ENCODE results near the gene TAPT1. TPM values are rescaled to one million over a fixed set of nuclear protein-coding genes. Genes with fewer than 3 reads are reported as not detected.

Gene TAPT1
- polyA plus RNA-seq, 1 of the 3 experiments (the other 2 are of a cell fraction): 6.2 TPM

- TF ChIP-seq TEAD4 (IDR thresholded peaks at IDR 0.05; ENCODE audit: borderline replicate concordance, insufficient read depth): no peak
- no peak for TF ChIP-seq POLR2AphosphoS5 (IDR thresholded peaks at IDR 0.05; ENCODE audit: low read depth, low read length)
- TF ChIP-seq RAD21 (IDR thresholded peaks at IDR 0.05; ENCODE audit: low read length): no peak
- TF ChIP-seq CTCF (IDR thresholded peaks at IDR 0.05): no peak
- no peak for TF ChIP-seq EZH2phosphoT487 (IDR thresholded peaks at IDR 0.05; ENCODE audit: borderline replicate concordance, low read depth)
- no peak for TF ChIP-seq MXI1 (IDR thresholded peaks at IDR 0.05; ENCODE audit: low read depth, low read length)
- TF ChIP-seq SIN3A (IDR thresholded peaks at IDR 0.05; ENCODE audit: borderline replicate concordance, low read depth, low read length): no peak
- TF ChIP-seq FOXM1 (IDR thresholded peaks at IDR 0.05; ENCODE audit: low read depth): no peak
- TF ChIP-seq MAX (IDR thresholded peaks at IDR 0.05; ENCODE audit: low read depth): no peak
- TF ChIP-seq USF2 (IDR thresholded peaks at IDR 0.05; ENCODE audit: borderline replicate concordance, low read depth, low read length): no peak
- TF ChIP-seq MEF2A (IDR thresholded peaks at IDR 0.05; ENCODE audit: borderline replicate concordance, low read depth): no peak
- no peak for TF ChIP-seq PBX3 (IDR thresholded peaks at IDR 0.05)
- no peak for TF ChIP-seq RXRA (IDR thresholded peaks at IDR 0.05; ENCODE audit: borderline replicate concordance, low read depth)
- no peak for TF ChIP-seq NRF1 (IDR thresholded peaks at IDR 0.05; ENCODE audit: low read depth, low read length)
- TF ChIP-seq GABPA (IDR thresholded peaks at IDR 0.05; ENCODE audit: low read depth): no peak
- no peak for TF ChIP-seq TCF12 (IDR thresholded peaks at IDR 0.05)
- TF ChIP-seq GATA2 (CRISPR knock-in tag; IDR thresholded peaks at IDR 0.05): no peak
- no peak for TF ChIP-seq TAF1 (IDR thresholded peaks at IDR 0.05; ENCODE audit: borderline replicate concordance, low read depth, low read length)
- TF ChIP-seq FOXJ3 (CRISPR knock-in tag; IDR thresholded peaks at IDR 0.05): no peak
- TF ChIP-seq FOSL2 (IDR thresholded peaks at IDR 0.05; ENCODE audit: borderline replicate concordance, low read depth): no peak
- no peak overlapping the region for H2AFZ ChIP-seq (ENCODE audit: low read depth)
- DNase-seq: no peak
- no peaks in the 10 kb centered on the region for H3K27me3 ChIP-seq (ENCODE audit: insufficient read depth)
- H3K9me2 ChIP-seq: no peaks in the 10 kb centered on the region; the same call in 1 of the 2 replicates
- H3K79me2 ChIP-seq (ENCODE audit: insufficient read depth): no peaks in the 10 kb centered on the region
- H4K20me1 ChIP-seq (ENCODE audit: insufficient read depth): no peaks in the 10 kb centered on the region
- CTCF ChIA-PET: interaction anchor here (1.1 to 1.5 kb wide), 3 partner anchors 22 to 88 kb away, joined by 3 to 5 read pairs (median 5); no protein-coding TSS in a partner anchor
- no peaks in the 10 kb centered on the region for H3K4me1 ChIP-seq (ENCODE audit: control insufficient read depth in 1 of 2, insufficient read depth in 2 of 2, low read depth in 1 of 2, low read length in 1 of 2)
- no peaks in the 10 kb centered on the region for H3F3A ChIP-seq (replicated peaks; ENCODE audit: insufficient read depth)
- POLR2A ChIA-PET: no interaction called here
- H3K27ac ChIP-seq (ENCODE audit: low read depth in 2 of 2, low read length in 1 of 2): no peak overlapping the region
- 100% methylated on average over 6 of the region's 6 CpGs for WGBS (ENCODE audit: low lambda C conversion rate)
- no peak overlapping the region for H3K9ac ChIP-seq
- H3K36me3 ChIP-seq (replicated peaks in 1 of 2; ENCODE audit: control insufficient read depth in 1 of 2, insufficient read depth in 2 of 2, low read length in 1 of 2): peaks cover 31 to 33% of the 10 kb centered on the region in 2 experiments
- no peak overlapping the region for H3K4me3 ChIP-seq (ENCODE audit: low read depth in 2 of 2, low read length in 1 of 2)
- H3K9me3 ChIP-seq: no peaks in the 10 kb centered on the region
- H3K4me2 ChIP-seq: no peak overlapping the region
Measured at GRCh38 chr4:16176621-16177020, 49.6 kb downstream of the TAPT1 start.
